GM19438 (cell line): ENCODE measurements around the gene DIABLO.
"Not testable (repeated sequence)": the region's sequence is repeated elsewhere in the genome, so short reads cannot be mapped to it uniquely, and the experiment has no call there.

Source experiments
- ATAC-seq: cut with Tn5 transposase; IDR thresholded peaks from one replicate; pipeline ENCODE4 v1.9.1; 2021; ENCODE audit warnings: low read depth; ENCODE audit not compliant: unreplicated experiment

DIABLO gene

GRCh38 chr12:122190842-122191668, 34.8 kb downstream of the DIABLO start:
- ATAC-seq = no peak

- no peak for ATAC-seq
Measured at GRCh38 chr12:122189626-122190475, 36.0 kb downstream of the DIABLO start.

GRCh38 chr12:122187466-122187865, 38.4 kb downstream of the DIABLO start:
- ATAC-seq = no peak

- no peak for ATAC-seq
Measured at GRCh38 chr12:122185494-122186082, 40.3 kb downstream of the DIABLO start.

- ATAC-seq = no peak
Measured at GRCh38 chr12:122185079-122185478, 40.8 kb downstream of the DIABLO start.

GRCh38 chr12:122184517-122184916, 41.3 kb downstream of the DIABLO start:
- ATAC-seq = no peak

GRCh38 chr12:122183588-122183940, 42.3 kb downstream of the DIABLO start:
- ATAC-seq = no peak

GRCh38 chr12:122182887-122183587, 42.8 kb downstream of the DIABLO start, which contains the start of gene LRRC43:
Gene LRRC43 (plus strand): TSS chr12:122183123. CDS start chr12:122183145, 22 bp downstream.
- no peak for ATAC-seq

GRCh38 chr12:122176473-122176872, 49.4 kb downstream of the DIABLO start:
- ATAC-seq = not testable (repeated sequence)

GRCh38 chr12:122174155-122174845, 51.6 kb downstream of the DIABLO start, which contains the start of gene IL31:
Gene IL31 (minus strand): TSS chr12:122174221. CDS start chr12:122174172, 49 bp downstream.
- no peak for ATAC-seq

- ATAC-seq = no peak
Measured at GRCh38 chr12:122172262-122172939, 53.5 kb downstream of the DIABLO start.

- ATAC-seq = no peak
Measured at GRCh38 chr12:122171399-122171798, 54.5 kb downstream of the DIABLO start.

GRCh38 chr12:122168492-122168891, 57.4 kb downstream of the DIABLO start:
- no peak for ATAC-seq

- no peak for ATAC-seq
Measured at GRCh38 chr12:122167356-122167925, 58.4 kb downstream of the DIABLO start.

GRCh38 chr12:122166422-122167349, 59.2 kb downstream of the DIABLO start:
- peak; percentile 66 for ATAC-seq

- no peak for ATAC-seq
Measured at GRCh38 chr12:122162976-122163375, 62.9 kb downstream of the DIABLO start.

- ATAC-seq = no peak
Measured at GRCh38 chr12:122161682-122162081, 64.2 kb downstream of the DIABLO start.

GRCh38 chr12:122160761-122161160, 65.1 kb downstream of the DIABLO start:
- ATAC-seq = no peak
